Urothelium cell line (cell line): Measurements from ENCODE around the gene AHCYL2.
"Not testable (repeated sequence)": the region's sequence is repeated elsewhere in the genome, so short reads cannot be mapped to it uniquely, and the experiment has no call there.

Experiments used
- DNase-seq: peaks from one replicate; pipeline ENCODE4 v3.0.0; 2011; ENCODE audit warnings: low spot score, mixed read lengths
- FAIRE-seq: peaks from 2 replicates; lab custom pipeline; 2011; peaks lifted over from hg19 to GRCh38; lab: Jason Lieb, UNC

The AHCYL2 gene

DNA sequence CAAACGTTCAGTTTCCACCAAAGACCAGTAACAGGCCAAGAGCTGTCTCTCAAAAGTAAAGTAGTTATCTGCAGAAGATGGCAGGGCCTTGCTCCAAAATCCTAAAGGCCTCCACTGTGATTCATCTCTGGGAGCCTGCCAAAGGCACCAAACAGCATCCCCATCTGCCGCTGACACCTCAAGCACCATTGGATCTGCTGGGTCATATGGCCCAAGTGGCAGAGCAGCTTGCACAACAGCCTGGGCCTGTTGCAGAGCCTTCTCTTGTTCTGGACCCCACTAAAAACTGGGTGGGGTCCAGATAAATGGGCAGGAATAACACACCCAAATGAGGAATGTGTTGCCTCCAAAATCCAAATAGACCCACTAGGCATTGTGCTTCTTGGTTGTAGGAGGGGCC, 222.1 kb downstream of the AHCYL2 start:
- not testable (repeated sequence) for FAIRE-seq, DNase-seq

GRCh38 chr7:129447445-129447844, 222.6 kb downstream of the AHCYL2 start:
- DNase-seq, FAIRE-seq: not testable (repeated sequence)

GRCh38 chr7:129448608-129449007, 223.8 kb downstream of the AHCYL2 start:
- FAIRE-seq, DNase-seq: not testable (repeated sequence)

DNA sequence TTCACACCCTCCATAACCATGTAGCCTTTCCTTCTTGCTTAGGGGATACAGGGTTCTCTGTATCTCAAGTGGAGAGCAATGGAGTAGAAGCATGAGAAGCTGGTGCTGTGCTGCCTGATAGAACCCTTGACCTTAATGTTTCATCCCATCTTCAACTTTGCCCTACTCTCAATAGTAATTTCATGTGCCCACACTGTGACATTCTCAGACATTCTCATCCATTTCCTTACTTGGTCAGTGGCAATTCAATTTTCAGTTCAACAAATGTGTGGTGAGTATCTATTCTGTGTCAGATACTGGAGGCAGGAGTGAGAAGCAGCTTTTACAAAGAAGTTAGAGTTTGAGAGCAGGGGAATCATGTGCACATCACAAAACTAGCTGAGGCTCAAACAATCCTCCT, 225.5 kb downstream of the AHCYL2 start:
- DNase-seq (no peak), FAIRE-seq (no peak)

DNA sequence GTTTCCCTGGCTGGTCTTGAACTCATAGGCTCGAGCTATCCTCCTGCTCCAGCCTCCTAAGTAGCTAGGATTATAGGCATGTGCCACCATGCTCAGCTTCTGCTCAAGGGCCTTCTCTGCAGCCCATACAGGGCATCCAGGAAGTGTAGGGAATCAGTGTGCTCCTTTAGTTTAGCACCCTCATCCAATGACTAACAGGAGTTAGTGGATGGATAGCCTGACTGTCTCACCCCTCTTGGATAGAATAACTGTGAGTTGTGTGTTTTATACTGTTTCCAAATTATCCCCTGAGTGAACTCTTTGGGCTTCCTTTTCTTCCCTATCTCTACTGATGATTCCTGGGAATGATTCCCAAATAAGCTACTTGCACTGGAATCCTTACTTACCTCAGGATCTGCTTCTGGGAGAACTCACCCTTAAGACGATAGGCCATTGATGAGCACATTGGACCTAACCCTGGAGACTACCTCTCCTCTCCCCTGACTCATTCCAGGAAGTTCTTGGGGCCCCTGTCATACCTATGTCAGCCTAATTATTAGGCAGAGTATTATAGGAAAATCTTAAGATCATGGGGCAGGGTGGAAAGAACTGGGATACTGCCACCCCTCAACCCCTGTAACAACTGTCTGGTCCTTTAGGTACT, 227.9 kb downstream of the AHCYL2 start:
- DNase-seq = no peak
- FAIRE-seq = no peak

DNA sequence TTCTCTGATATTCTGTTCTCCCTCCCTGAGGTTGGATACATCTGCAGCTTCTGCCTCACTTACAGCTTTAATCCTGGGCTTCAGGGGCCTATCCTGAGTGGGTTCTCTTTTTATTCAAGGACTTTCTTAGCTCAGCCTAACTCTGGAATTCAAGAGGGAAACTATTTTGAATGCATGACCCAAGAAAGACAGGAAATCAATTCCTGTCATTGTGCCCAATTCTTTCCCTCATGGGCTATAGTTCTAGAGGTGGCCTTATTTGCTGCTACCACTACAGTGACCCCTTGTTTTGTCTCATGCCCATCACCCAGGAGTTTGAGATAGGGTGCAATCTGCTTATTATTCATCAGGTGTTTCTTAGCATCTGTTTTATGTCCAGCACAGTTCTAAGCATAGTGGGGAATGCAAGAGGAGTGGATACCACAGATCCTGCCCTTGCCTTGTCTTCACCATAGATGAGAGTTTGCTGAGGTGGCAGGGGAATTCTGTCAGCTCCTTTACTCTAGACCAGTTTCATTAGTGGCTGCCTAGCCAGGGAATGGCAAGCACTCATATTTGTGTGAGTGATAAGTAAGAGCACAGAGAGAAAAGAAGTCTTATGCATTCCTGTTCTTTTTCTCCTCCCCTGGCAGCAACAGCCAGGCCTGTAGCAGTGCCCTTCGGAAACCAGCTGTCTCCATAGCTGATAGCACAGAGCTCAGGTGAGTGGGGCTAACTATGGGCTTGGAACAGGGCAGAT, 228.8 kb downstream of the AHCYL2 start:
- no peak for FAIRE-seq

DNA sequence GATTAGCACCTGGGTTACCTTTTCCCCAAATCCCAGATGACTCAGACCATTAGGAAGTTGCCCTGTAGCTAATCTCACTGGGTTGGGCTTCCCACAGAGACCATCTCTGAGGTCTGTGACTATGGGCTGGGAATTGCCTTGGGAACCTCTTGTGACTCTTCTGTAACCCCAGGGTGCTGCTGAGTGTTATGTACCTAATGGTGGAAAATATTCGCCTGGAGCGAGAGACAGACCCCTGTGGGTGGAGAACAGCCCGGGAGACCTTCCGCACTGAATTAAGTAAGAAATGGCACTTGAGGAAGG, 229.4 kb downstream of the AHCYL2 start:
- DNase-seq = no peak
- FAIRE-seq = no peak

More for the DNA sequence above, 228.8 kb downstream of the AHCYL2 start:
- no peak for DNase-seq

DNA sequence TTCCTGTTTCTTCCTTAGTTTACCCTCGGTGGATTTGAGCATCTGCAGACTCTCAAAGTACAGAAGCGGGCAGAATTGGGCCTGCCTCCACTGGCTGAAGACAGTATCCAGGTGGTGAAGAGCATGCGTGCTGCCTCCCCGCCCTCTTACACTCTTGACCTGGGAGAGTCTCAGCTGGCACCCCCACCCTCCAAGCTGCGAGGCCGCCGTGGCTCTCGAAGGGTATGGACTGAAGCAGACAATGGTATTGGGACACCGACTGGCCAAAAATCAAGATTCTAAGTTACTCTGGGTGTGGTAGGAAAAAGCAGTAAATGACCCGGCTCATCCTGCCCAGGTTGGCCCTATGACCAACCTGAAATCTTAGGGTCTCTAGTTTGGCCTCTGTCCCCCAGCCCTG, 231.6 kb downstream of the AHCYL2 start:
- DNase-seq = no peak
- no peak for FAIRE-seq

DNA sequence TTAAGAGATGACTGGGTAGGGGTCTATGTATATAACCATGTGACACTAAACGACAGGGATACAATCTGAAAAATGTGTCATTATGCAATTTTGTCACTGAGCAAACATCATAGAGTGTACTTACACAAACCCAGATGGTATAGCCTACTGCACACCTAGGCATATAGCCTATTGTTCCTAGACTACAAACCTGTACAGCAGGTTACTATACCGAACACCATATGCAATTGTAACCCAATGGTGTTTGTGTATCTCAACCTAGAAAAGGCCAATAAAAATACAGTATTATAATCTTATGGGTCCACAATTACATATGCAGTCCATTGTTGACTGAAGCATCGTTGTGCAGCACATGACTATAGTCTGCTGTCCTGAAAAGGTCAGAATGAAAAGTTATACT, 232.3 kb downstream of the AHCYL2 start:
- DNase-seq = no peak
- no peak for FAIRE-seq

DNA sequence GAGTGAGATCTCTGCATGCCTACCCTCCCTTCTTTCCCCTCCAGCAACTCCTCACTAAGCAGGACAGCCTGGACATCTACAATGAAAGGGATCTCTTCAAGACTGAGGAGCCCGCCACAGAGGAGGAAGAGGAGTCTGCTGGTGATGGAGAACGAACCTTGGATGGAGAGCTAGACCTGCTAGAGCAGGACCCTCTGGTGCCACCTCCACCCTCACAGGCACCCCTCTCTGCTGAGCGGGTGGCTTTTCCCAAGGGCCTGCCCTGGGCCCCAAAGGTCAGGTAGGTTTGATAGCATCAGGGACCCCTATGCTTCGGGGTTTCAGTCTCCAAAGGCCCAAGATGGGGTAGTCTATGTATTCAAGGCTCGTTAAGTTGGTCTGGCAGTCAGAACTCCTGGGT, 233.3 kb downstream of the AHCYL2 start:
- FAIRE-seq = no peak
- no peak for DNase-seq

- FAIRE-seq (no peak), DNase-seq (no peak)
Measured at GRCh38 chr7:129461809-129462208, 237.0 kb downstream of the AHCYL2 start.

DNA sequence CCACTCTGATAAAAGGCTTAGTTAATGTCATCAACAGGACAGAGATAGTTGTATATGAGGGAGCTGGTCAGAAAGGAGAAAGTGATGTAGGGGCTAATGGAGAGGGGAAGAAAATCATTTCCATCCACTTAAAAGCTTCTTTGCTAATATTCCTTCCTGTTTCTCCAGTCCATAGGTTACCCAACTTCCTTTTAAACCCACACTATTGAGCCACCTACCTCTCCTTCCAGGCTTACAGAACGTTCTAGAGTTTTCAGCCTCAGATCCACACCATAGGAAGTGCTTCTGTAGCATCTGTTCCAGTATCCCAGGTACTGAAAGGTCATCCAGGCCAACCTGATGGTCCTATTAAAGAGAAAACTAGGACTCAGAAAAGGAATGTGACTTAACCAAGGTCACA, 237.6 kb downstream of the AHCYL2 start:
- FAIRE-seq (no peak), DNase-seq (no peak)

DNA sequence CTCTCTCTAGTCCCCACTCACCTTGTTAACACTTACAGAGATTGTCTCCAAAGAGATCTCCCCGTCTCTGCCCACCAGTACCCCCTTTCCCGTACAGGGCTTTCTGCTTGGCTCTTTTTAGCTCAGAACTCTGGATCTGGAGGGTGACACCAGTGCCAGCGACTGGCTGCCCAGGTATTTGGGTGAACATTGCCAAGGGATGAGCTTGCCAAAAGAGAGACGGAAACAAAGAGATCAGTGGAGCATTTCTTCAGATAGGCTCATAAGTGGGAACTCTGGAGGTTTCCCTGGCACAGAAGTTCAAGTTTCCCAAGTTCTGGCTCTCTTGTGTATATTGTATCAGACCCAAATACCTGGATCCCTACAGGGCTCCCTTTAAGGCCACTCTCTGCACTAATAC, 239.4 kb downstream of the AHCYL2 start:
- DNase-seq (no peak), FAIRE-seq (no peak)

DNA sequence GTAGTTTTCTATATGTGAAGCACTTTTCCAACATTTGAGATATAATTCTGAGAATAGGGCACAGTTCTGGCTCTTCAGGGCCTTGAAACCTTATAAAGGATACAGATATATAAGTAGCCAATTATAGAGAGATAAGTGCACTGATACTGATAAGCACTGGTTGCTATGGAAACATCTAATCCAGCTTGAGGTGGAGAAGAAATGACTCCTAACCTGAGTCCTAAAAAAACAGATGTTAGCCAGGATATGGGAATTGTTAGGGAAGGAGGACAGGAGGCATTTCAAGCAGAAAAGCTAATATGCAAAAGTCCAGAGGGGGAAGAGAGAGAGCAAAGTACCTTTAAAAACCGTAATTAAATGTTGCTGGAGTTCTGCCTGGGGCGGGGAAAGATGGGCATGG, 240.2 kb downstream of the AHCYL2 start:
- FAIRE-seq (no peak), DNase-seq (no peak)

- no peak for FAIRE-seq
- no peak for DNase-seq
Measured at GRCh38 chr7:129466796-129467195, 242.0 kb downstream of the AHCYL2 start.

- FAIRE-seq = no peak
Measured at GRCh38 chr7:129468087-129468486, 243.3 kb downstream of the AHCYL2 start.

GRCh38 chr7:129468547-129468946, 243.7 kb downstream of the AHCYL2 start:
- DNase-seq (no peak), FAIRE-seq (no peak)

More at GRCh38 chr7:129468087-129468486, 243.3 kb downstream of the AHCYL2 start:
- no peak for DNase-seq

- no peak for FAIRE-seq
- DNase-seq = no peak
Measured at GRCh38 chr7:129469930-129470329, 245.1 kb downstream of the AHCYL2 start.

- FAIRE-seq (no peak), DNase-seq (no peak)
Measured at GRCh38 chr7:129470411-129470810, 245.6 kb downstream of the AHCYL2 start.

DNA sequence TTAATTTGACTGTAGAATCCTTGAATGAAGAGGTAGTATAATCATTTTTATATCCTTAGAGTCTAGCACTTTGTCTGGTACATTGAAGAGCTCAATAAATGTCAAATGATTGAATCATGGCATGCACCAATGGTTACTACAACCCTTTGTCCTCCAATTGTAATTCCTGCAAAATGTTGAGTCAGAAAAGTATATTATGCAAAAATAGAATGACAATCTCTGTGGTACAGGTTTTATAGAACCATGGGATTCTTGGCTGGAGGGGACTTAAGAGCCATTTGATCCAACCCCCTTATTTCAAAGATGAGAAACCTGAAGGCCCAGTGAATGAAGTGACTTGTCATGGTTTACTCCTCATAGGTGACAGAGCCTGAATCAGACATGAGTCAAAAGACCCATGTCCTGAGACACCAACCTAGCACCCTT, 246.6 kb downstream of the AHCYL2 start:
- DNase-seq (no peak), FAIRE-seq (no peak)

DNA sequence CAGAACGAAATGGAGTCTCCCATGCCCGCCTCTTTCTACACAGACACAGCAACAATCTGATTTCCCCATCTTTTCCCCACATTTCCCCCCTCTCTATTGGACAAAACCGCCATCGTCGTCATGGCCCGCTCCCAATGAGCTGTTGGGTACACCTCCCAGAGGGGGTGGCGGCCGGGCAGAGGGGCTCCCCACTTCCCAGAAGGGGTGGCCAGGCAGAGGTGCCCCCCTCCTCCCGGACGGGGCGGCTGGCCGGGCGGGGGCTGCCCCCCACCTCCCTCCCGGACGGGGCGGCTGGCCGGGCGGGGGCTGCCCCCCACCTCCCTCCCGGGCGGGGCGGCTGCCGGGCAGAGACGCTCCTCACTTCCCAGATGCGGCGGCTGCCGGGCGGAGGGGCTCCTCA, 251.1 kb downstream of the AHCYL2 start:
- not testable (repeated sequence) for DNase-seq, FAIRE-seq

DNA sequence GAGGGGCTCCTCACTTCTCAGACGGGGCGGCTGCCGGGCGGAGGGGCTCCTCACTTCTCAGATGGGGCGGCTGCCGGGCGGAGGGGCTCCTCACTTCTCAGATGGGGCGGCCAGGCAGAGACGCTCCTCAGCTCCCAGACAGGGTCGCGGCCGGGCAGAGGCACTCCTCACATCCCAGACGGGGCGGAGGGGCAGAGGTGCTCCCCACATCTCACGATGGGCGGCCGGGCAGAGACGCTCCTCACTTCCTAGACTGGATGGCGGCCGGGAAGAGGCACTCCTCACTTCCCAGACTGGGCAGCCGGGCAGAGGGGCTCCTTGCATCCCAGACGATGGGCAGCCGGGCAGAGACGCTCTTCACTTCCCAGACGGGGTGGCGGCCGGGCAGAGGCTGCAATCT, 251.6 kb downstream of the AHCYL2 start:
- not testable (repeated sequence) for FAIRE-seq, DNase-seq
